HG03060 (cell line): ENCODE results near the gene SOX6.

Experiments
- ATAC-seq: cut with Tn5 transposase; IDR thresholded peaks from one replicate; pipeline ENCODE4 v1.9.1; 2021; ENCODE audit warnings: low read depth, moderate number of reproducible peaks; ENCODE audit not compliant: unreplicated experiment

Gene SOX6

GRCh38 chr11:15976433-15977045, 379.8 kb downstream of the SOX6 start:
- no peak for ATAC-seq

DNA sequence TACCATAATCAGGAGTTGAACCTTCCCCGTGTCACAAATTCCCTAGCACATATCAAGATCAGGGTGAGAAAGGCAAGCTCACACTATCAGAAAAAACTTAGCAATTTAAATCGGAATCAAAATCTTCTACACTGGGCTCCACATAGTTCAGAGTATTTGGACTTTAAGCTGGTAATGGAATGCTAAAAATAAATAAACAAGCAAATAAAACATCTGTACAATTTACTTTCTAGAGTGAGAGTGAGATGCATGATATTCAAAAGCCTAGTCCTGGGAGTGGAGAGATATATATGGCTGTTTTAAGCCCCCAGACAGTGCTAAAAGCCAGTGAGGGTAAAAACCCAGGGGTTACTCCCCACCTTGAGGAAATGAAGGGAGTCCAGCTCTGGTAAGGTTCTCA, 380.6 kb downstream of the SOX6 start:
- no peak for ATAC-seq

GRCh38 chr11:15972838-15973237, 383.5 kb downstream of the SOX6 start:
- ATAC-seq: no peak

DNA sequence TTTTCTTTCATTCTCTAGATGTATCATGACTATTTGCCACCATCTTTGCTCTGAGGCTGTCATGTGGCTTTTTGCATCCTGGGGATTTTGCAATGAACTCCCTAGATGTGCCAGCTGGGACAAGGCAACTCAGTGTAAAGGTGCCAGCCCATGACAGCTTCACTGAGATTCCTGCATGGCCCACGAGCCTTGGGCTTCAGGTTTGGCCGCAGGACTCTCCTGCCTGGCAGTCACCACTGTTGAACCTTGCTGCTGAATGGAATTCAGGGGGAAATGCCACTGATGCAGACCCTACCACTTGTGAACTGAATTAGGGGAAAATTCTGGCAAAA, 385.2 kb downstream of the SOX6 start:
- no peak for ATAC-seq

DNA sequence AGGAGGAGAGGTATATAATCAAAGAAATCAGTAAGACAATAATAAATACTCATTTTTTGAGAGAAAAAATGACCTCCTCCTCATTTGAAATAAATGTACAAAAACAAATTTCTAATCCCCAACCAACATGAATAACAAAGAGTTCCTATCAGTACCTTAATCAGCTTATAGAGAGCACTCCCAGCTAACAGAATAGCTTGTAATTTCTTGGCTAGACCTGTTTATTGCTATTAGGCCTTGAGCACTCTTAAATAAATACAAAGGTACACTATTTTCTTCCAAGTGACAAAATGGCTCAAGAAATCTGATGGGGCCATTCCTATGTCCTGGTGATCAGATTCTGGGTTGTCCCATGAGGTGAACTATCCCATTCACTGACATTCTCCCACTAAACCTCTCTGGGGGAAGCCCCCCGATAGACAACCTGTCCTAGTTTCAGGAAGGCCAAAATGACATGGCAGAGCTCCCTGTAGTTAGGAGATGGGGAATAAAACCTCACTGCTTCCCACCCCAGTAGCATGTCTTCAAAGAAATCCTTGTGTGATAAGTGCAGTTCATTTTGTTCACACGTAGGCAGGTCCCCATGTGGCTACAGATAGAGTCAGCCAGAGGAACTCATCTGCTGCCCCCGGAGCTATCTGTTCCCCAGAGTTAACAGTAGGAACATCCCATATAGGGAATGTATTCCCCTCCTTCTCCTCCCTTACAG, 385.7 kb downstream of the SOX6 start:
- ATAC-seq: no peak

DNA sequence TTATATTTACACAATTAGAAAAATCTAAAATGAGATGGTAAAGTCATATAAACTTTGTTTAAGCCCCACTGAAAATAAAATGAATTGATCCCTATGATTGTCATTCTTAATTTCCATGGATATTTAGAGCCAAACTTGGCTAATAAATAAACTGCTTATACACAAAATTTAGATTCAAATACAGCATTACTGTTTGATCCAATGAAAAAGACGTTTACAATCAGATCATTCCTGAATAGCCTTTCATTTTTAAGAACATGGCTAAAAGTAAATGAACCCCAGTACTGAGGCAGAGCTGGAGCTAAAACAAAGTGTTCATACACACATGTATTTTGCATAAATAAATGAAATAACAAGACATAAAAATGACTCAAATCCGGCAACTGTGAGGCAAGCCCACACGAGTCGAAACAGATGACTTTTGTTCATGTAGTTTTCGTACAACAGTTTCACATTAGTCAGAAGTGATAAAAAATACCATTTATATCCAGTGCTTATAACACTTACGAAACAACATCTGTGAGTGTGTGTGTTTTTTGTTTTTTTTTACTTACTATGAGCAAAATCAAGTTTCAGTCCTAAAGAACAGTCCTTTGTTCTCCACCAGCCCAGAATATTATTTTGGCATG, 386.5 kb downstream of the SOX6 start:
- ATAC-seq: peak; percentile 45

- ATAC-seq: no peak
Measured at GRCh38 chr11:15969281-15969680, 387.1 kb downstream of the SOX6 start.

DNA sequence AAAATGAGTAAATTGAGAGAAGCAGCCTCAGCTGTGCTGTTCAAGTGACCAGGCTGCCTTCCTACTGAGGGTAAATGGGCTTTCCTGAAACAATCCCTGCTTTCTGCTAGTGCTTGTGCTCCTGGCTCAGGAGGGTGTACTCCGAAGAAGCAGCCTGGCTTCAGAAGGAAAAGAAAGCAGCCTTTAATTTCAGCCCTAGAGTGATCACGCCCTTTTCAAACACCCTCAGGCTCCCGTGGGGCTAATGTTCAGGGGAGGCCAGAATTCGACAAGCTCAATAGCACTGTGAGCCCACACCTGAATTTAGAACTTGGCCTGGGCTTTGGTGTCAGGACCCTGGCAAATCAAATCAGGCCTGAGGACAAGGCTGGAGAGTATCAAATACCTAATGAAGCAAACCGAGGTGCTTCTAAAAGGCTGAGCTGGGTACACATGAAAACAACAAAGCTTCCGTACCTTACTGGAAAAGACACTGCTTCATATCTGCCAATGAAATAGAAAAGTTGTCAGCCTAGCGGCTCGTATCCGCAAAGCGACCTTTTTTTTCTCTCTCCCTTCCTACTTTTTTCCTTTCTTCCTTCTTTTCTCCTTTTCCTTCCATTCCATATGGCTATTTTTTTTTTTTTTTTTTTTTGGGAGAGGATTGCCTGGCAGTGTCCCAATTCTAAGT, 387.8 kb downstream of the SOX6 start:
- ATAC-seq: no peak

DNA sequence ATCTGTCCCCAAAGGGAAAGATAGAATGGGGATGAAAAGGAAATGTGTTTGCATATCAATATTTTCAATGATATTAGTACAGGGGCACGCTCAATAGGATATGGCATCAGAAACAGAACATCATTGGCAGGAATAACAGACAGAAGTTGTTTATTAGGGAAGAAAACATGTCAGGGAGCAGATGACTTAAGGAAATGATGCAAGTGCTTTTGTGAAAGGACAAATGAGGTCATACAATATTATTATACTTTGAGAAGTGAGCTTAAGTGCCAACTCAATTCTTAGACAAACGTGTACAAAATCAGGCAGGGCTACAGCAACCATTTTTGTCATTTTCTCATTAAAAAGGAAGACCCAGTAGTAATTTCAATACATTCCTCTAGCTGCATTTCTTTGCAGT, 388.4 kb downstream of the SOX6 start:
- no peak for ATAC-seq

DNA sequence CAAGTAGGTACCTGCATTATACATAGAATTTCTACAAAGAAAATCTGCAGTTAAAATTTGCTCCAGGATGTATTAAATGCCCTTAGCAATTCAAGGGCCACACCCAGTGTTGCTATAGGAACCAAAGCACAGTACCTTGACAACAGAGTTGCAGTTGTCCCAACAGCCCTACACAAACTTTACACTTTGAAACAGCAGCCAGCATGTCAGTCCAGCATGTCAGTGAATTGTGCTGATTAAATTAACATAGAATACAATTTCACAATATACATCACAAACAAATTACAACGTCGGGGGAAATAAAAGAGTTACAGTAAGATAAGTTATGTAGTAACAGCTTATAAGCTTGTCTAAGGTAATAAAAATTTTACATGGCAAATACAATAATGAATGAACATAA, 389.2 kb downstream of the SOX6 start:
- no peak for ATAC-seq

- no peak for ATAC-seq
Measured at GRCh38 chr11:15965562-15966250, 390.6 kb downstream of the SOX6 start.

DNA sequence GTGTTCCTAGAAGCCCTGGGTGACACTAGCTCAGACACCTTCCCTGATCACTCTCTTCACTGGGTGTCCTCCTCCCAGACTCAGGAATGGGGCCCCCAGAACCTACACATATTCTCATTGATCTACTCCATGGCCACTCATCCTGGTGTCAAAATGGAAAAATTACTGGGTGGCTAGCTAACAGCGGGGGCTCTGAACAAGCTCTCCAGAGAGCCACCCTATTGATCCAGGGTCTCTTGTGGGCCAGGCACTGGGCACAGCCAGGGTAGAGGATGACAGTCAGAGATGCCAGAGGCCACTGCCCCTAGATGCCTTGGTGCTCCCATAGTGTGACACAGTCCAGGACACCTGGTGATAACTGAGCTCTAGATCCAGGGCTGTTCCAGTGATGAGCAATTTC, 393.1 kb downstream of the SOX6 start:
- ATAC-seq: no peak

DNA sequence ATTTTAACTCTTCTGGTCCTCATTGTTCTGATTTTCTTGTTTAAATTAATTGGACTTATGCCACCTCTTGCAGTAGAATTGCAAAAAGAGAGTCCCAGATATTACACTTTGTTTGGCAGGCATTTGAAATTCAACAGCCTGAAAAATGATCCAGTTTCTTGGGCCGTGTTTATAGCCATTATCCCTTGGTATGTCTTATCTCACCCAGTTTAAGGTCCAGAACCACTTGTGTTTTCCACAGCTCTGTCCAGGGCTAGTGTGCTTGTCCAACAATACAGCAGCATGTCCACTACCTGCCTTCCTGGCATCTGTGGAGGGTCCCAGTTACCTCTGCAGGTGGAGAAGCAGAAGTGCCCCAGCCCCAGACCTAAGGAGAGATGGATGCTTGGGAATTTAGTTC, 397.4 kb downstream of the SOX6 start:
- ATAC-seq: no peak

DNA sequence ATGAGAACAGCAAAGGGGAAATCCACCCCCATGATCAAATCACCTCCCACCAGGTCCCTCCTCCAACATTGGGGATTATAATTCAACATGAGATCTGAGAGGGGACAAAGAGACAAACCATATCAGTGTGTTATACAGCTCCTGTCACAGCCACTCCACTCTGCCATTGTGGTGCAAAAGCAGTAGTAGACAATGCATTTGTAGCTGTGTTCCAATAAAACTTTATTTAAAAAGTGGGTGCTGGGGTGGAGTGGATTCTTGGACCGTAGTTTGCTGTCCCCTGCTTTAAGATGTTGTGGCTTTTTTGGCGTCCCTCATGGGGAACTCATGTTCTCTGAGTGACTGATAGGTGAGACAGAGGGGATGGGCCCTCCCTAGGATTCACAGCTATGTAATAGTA, 399.1 kb downstream of the SOX6 start:
- no peak for ATAC-seq

DNA sequence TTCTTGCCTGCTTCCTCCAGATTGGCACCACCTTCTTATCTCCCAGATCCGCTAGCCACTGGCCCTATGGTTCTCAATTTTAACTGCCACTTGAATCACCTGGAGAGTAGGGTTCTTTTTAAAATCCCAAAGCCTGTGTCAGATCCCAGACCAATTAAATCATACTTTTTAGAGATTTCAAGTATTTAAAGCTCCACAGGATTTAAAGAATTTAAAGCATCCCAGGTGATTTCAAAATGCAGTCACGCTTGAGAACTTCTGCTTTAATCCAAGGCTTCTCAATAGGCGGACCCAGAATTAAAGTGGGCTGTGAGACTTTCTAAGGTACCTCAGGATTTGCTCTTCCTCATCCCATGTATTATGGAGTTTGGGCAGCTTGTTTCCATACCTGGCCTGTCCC, 400.0 kb downstream of the SOX6 start:
- no peak for ATAC-seq

GRCh38 chr11:15955595-15955994, 400.8 kb downstream of the SOX6 start:
- no peak for ATAC-seq

DNA sequence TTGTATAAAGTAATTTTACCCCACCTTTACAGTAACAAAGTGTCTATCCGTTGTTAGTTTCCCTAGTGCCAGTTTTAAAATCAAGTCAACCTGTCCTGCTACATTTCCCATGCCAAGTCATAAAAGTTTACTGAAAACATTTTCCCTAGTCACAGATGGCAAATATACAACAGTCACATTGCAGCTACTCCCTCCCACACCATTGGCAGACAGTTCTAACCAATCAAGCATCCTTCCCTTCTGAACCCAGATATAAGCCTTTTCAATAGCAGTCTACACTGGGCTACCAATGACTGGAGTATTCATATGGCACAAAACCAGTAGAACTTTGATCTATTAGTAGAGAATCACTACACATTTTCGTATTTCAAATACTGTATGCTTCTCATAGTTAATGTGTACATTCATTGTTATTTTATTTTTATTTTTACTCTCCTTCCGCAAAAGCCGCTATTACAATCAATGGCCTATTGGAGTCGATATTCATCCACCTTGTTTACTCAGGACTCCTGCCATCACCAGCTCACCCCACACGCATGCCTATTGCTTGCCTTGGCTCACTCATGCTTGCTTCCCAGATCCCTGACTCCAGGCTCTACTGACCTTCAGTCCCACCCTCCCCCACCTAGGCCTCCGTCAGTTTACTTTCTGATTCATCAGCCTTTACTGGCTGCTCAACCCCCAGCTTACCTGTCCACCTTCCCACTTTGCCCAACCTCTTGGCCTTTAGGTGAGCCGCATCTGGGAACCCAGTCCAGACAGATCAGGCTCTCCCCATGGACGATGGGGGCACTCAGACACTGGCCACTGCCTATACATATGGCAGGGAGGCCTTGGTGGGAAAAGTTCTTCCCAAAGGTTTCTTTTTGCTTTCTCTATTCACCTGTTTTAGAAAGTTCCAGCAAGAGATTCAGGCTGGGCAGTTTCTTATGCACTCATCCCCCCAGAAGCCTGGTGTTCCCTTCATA, 408.4 kb downstream of the SOX6 start:
- ATAC-seq: no peak

DNA sequence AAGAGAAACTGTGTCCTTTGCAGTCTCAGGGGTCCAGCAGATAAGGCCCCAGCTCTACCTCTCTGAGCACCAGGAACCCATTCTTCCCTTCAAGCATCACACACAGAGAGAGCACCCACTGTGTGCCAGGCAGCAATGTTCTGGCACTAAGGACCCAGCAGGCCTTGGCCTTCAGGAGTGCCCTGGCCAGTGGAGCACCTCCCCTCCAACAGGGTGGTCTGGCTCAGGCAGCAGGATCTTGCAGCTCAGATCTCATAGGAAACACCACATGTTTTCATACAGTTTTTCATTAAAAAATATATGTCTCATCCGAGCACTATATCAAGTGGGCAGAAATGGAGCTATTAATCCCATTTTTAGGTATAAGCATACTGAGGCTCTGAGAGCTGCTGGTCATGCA, 410.6 kb downstream of the SOX6 start:
- ATAC-seq: no peak

DNA sequence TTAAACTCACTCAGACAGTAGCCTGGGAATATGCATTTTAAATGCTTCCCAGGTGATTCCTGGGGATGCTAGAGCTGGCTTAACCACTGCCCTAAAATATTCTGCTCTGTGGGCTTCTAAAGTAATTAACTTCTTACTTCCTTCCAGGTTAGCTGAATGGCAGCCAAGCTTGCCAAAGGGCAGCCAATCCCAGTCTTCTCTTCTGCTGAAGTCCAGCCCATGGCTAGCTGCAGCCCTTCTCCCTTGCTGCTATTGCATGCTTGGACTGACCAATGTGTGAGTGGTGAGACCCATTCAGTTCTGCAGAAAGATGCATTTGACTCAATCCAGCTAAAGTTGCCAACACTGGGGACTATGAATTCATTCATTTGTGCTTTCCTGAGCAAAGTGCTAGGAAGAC, 411.9 kb downstream of the SOX6 start:
- ATAC-seq: no peak
